Panc1 (cell line): ENCODE data around the gene ZDHHC14. TPM values are rescaled to one million over a fixed set of nuclear protein-coding genes. Genes with fewer than 3 reads are reported as not detected.

Experiments used
- ATAC-seq: fragments of 200-7000 bp; cut with Tn5 transposase; 2 replicates; pipeline ENCODE4 v1.9.1; 2020; ENCODE audit warnings: mild to moderate bottlenecking, moderate library complexity
- BruUV-seq: library from RNA; stranded (reverse); fragments of 400-500 nt; replicated peaks from 2 replicates; lab custom pipeline; 2021; lab: Mats Ljungman, UMichigan
- CTCF ChIA-PET: fragments of 300-600 bp; sonication (Branson Sonifier 250); formaldehyde crosslinking; loops from one replicate; lab custom pipeline; 2022; ENCODE audit warnings: antibody characterized with exemption; lab: Charles Lee
- POLR2A ChIA-PET: fragments of 300-600 bp; sonication (Branson Sonifier 250); formaldehyde crosslinking; loops from one replicate; lab custom pipeline; 2022; ENCODE audit warnings: antibody characterized with exemption; lab: Charles Lee
- DNase-seq: peaks from one replicate; pipeline ENCODE4 v3.0.0-alpha.2; 2010; ENCODE audit warnings: low read depth, low spot score
- H3K27ac ChIP-seq: 2 replicates; pipeline ENCODE4 v1.5.1; 2011; ENCODE audit warnings: mild to moderate bottlenecking, low read length, inconsistent platforms
- H3K27me3 ChIP-seq: fragments of 200-500 bp; sonication (Bioruptor generic); 2 replicates; pipeline ENCODE4 v1.6.0; 2014; ENCODE audit warnings: low read length, inconsistent platforms; ENCODE audit not compliant: control insufficient read depth, insufficient read depth
- H3K36me3 ChIP-seq: fragments of 200-500 bp; sonication (Bioruptor generic); 2 replicates; pipeline ENCODE4 v1.5.1; 2014; ENCODE audit warnings: inconsistent platforms, mild to moderate bottlenecking, low read length, moderate library complexity; ENCODE audit not compliant: control insufficient read depth, insufficient read depth
- H3K4me1 ChIP-seq: 2 replicates; pipeline ENCODE4 v1.5.1; 2011; ENCODE audit warnings: inconsistent platforms, mild to moderate bottlenecking, low read length, moderate library complexity; ENCODE audit not compliant: control insufficient read depth, insufficient read depth
- H3K4me3 ChIP-seq, 2 experiments: 2 replicates each; pipeline ENCODE4 v1.5.1; 2011 to 2012; ENCODE audit warnings: low read depth in 2 of 2, low read length in 2 of 2, mild to moderate bottlenecking in 2 of 2, inconsistent platforms in 1 of 2, moderate library complexity in 1 of 2
- H3K9me3 ChIP-seq: fragments of 200-500 bp; sonication (Bioruptor generic); 2 replicates; pipeline ENCODE4 v1.5.1; 2014; ENCODE audit warnings: low read depth, mild to moderate bottlenecking, inconsistent platforms, low read length, moderate library complexity; ENCODE audit not compliant: control insufficient read depth, insufficient read depth
- CTCF ChIP-seq: fragments of 450-650 bp; IDR thresholded peaks from 2 replicates; pipeline ENCODE4 v1.5.1; 2017; ENCODE audit warnings: mild to moderate bottlenecking
- POLR2AphosphoS5 ChIP-seq: IDR thresholded peaks from 2 replicates; pipeline ENCODE4 v1.6.1; 2012; ENCODE audit warnings: mild to moderate bottlenecking, low read depth, low read length, moderate library complexity
- REST ChIP-seq, 2 experiments: IDR thresholded peaks; 2 replicates each; pipeline ENCODE4 v1.6.1; 2011 to 2012; ENCODE audit warnings: low read depth in 2 of 2, control low read depth in 1 of 2, low read length in 1 of 2, mild to moderate bottlenecking in 1 of 2, moderate library complexity in 1 of 2; ENCODE audit not compliant: insufficient read depth in 1 of 2
- SIN3A ChIP-seq: IDR thresholded peaks from 2 replicates; pipeline ENCODE4 v1.6.1; 2012; ENCODE audit warnings: low read depth, mild to moderate bottlenecking, low read length, moderate library complexity, borderline replicate concordance; ENCODE audit not compliant: insufficient read depth
- TCF7L2 ChIP-seq: IDR thresholded peaks from 2 replicates; pipeline ENCODE4 v1.6.1; 2011; ENCODE audit warnings: mild to moderate bottlenecking, low read depth, low read length, inconsistent platforms
- in situ Hi-C: cut with HindIII; loops from 2 replicates; pipeline ENCODE4 v1.10.0; 2016; ENCODE audit warnings: low sequenced_read_pairs, low pct_unique_long_range_greater_than_20kb
- intact Hi-C: fragments of 100-400 bp; cut with micrococcal nuclease; formaldehyde crosslinking; loops from one replicate; pipeline ENCODE4 v1.10.0; 2022; ENCODE audit not compliant: unreplicated experiment
- total RNA-seq: library from RNA; stranded (reverse); gene quantifications from one replicate; pipeline ENCODE4 v1.2.1, GENCODE V29; 2021; ENCODE audit not compliant: unreplicated experiment

ZDHHC14 gene
- total RNA-seq, 1 experiment from 2014 or later, result 19.9 TPM

GRCh38 chr6:157524735-157525134, 143.7 kb downstream of the ZDHHC14 start:
- Histone ChIP-seq H3K4me1 (no peaks in the 10 kb centered on the region; the same call in 1 of the 2 replicates), H3K27ac (no peak overlapping the region), H3K27me3 (no peaks in the 10 kb centered on the region), H3K36me3 (no peaks in the 10 kb centered on the region), H3K4me3 (no peak overlapping the region), H3K9me3 (no peaks in the 10 kb centered on the region)
- no peak for TF ChIP-seq REST (IDR thresholded peaks at IDR 0.05; ENCODE audit: insufficient read depth in 1 of 2, low read depth in 2 of 2, low read length in 1 of 2)
- no peak for TF ChIP-seq POLR2AphosphoS5
- no peak for TF ChIP-seq TCF7L2
- no peak for TF ChIP-seq CTCF
- TF ChIP-seq SIN3A, result no peak
- DNase-seq, result no peak
- in situ Hi-C loops, result no loop called here
- no peak for ATAC-seq
- CTCF ChIA-PET, result no interaction called here
- POLR2A ChIA-PET, result no interaction called here
- intact Hi-C loops, result no loop called here
- BruUV-seq, result no TSS peak

- H3K4me1 ChIP-seq, result no peaks in the 10 kb centered on the region; the same call in 1 of the 2 replicates
- ATAC-seq (no peak), DNase-seq (no peak)
- no peaks in the 10 kb centered on the region for H3K27me3 ChIP-seq
- H3K4me3 ChIP-seq, result no peak overlapping the region
- no peaks in the 10 kb centered on the region for H3K9me3 ChIP-seq
- no peak overlapping the region for H3K27ac ChIP-seq
- no TSS peak for BruUV-seq
- in situ Hi-C loops, result no loop called here
- POLR2A ChIA-PET, result no interaction called here
- CTCF ChIA-PET, result no interaction called here
- no peaks in the 10 kb centered on the region for H3K36me3 ChIP-seq
- no peak for TF ChIP-seq TCF7L2
- TF ChIP-seq SIN3A, result no peak
- TF ChIP-seq REST (IDR thresholded peaks at IDR 0.05; ENCODE audit: insufficient read depth in 1 of 2, low read depth in 2 of 2, low read length in 1 of 2), result no peak
- TF ChIP-seq CTCF, result no peak
- TF ChIP-seq POLR2AphosphoS5, result no peak
- intact Hi-C loops, result no loop called here
Observed at GRCh38 chr6:157525292-157525889, 144.4 kb downstream of the ZDHHC14 start.
